Medulla oblongata (tissue), 1 donor: Measurements from ENCODE around the gene CCDC93.
"Not testable (repeated sequence)": the region's sequence is repeated elsewhere in the genome, so short reads cannot be mapped to it uniquely, and the experiment has no call there.

ENCODE experiments used
- DNase-seq: peaks from one replicate; pipeline ENCODE4 v3.0.0-alpha.2; 2015; ENCODE audit errors: extremely low spot score

CCDC93 gene

DNA sequence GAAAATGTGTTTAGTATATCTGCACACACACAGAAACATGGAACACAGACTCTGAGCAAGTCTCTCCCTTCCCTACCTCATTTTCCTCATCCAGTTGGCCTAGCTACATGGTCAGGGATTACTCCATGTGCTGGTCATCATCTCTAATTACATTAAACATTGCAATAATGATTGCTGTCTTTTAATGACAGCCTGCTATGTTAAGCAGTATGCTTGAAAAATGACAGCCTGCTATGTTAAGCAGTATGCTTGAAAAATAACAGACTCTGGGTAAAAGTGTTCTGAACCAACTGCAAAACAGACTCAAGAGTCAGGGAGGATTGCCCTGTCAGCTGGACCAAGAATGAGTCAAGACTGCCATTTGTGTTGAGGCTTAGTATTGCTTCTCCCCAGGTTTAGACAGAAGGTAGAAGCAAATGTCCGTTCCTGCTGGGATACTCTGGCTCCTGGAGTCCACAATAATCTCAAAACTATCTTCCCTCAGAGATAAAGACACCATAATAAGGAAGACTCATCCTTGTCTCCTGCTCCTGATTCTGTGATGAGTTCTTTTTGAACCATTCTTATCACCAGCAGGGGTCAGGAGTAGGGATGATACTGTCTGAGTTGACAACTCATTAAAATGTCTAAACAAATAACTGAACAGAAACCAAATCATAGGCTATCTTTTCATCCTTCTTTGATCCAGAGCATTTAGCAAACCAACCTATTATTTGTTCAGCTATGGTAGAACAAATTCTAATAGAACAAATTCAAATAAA, 57.7 kb downstream of the CCDC93 start:
- DNase-seq = peak; percentile 14

DNA sequence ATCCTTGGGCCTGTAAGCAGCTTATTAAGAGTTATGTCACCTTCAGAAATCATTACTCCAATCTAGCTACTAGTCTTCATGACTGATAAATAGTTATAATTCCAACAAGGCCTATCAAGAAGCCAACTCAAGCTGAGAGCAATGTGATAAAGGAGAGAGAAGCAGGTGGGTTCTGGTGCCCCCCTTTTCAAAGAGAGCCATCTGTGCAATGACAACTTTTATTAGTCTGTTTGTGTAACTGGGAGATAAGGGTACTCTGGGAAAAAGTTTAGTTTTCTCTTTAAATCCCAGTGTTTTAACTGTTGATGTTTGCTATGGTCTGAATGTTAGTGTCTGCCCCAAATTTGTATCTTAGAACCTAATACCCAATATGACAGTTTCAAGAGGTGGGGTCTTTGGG, 60.6 kb downstream of the CCDC93 start:
- DNase-seq = no peak

DNA sequence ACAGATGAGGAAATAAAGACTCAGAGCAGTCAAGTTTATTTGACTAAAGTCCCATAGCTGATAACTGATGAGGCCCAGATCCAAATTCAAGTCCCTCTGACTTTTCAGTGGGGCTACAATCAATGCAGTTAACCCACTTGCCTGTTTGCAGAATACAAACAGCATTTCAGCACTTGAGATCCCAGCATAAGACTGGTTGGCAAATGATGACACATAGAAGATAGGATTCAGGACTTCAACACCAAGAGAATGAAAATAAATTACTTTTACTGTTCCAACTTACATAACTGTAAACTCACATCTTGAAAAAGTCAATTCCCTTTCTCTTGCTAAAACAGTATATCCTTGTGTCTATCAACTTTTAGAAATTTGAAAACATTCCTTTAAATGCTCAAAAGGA, 61.2 kb downstream of the CCDC93 start:
- no peak for DNase-seq

DNA sequence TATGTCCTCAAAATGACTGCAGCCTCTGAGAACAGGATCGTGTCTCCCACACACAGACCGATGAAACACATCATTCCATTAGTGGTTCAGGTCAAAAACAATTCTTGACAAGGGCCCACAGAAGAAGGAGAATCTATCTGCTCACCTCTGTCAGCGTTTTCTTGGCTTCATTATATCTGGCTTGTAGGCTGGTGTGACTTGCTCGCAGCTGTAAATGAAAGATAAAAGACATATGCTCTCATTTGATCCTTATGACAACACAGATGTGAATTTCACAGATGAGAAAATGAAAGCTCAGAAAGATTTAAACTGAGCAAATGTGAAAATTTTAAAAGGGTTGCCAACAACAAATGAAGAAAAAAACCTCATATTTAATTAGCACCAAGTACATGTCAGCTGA, 61.6 kb downstream of the CCDC93 start:
- DNase-seq = no peak

DNA sequence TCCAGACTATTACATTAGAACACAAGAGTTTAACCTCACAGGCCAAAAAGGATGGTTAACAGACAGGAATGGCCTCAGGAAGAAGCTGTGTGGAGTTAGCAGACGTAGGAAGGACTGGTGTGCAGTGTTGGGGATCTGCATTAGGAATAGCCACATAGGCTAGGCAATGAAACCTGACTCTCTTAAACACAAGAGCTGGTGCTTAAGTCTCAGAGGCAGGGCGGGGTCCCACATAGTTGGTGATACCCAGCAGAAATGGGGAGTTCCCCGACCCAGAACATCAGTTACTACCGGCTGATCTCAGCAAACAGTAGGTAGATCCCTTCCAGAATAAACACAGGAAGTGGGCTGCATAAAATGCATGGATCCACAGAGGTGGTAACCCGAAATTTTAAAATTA, 64.1 kb downstream of the CCDC93 start:
- DNase-seq = no peak

DNA sequence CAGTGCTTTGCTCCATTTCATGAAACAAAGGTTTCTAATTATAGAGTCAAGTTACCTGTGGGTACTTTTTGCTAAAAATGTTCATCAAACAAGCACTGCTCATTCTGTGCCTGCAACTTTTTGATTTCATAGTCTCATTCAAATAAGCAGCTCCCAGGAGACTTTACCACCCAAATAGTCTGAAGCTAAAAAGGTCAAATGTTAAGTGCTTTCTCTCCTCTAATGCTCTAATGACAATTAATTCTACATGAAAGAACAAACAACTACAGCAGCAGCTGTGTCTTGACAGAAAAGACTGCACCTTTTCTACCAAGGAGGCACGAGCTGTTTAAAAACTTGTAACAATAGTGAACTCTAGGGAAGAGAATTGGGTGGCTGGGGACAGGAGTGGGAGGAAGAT, 65.3 kb downstream of the CCDC93 start:
- no peak for DNase-seq

DNA sequence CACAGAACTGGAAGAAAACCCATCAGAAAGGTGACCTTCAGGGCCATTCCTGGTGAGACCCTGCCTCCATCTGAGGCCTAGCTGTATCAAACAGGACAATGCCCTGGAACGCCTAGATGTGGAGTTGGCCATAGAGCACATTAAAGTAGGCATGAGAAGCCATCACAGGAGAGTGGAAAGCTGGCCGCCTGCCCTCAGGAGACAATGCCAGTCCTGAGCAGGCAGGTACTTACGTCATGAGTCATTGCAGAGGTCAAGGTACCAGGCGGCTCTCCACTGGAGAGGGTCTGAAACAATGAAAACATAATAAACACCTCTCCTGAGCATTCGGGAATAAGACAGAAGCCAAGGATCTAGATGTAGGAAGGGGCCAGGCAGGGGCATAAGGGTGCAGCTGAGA, 68.6 kb downstream of the CCDC93 start:
- DNase-seq = no peak

DNA sequence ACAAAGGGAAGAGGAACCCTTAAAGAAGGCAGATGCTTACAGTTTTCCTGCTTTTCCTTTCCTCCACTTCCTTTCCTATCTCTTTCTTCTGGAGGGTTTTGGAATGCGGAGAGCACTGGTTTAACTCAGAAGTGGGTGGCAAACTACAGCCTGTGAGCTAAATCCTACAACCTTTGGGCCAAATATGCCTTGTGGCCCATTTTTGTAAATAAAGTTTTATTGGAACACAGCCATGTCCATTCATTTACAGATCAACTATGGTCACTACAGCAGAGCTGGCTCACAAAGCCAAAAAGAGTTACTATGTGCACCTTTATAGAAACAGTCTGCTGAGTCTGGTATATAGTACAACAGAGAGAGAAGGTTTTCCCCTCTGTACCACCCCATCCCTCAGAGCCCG, 69.1 kb downstream of the CCDC93 start:
- DNase-seq = no peak

DNA sequence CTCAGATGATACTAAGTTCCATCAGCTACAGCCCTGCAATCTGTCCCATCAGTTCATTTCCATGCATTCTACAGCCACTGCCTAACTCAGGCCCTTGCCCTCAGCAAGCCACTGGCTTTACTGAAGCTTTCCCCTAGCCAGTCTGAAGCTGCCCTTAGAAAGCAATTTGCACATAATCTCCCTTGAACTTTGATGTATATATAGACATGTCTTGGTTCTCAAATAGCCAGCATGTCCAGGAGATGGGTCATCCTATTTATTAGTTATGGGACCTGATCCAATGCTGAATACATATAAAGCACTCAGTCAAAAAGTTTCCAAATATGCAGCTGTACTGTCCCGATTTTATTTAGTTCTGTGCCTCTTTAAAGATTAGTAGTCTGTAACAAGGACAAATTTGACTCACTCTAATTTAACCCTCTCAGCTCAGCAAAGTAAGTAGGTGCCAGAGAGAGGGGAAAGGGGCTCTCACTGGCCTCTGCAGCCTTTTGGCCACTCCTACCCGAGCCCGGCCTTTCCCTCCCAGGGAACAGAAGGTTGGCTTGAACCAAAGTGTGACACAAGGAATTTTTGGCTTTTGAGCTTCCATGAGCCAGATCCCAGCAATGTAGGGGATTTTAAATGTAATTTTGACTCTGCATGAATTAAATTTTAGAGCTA, 70.7 kb downstream of the CCDC93 start:
- no peak for DNase-seq

DNA sequence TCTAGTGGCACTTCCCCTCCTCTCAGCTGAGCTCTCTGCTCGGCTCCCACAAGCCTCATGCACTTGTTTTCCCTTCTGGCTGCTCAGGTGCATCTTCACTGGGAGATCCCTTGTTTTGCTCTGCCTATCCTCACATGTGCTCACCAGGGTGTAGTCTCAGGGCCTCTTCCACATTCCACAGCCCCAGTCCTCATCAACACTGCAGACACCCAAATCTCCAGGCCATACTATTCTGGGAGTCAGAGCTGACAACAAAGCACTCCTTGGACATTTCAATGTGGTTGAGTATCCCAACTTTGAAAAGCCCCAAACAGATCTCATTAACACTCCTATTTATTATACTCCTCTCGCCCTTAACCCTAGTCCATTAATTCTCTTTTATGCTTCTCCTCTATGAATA, 71.3 kb downstream of the CCDC93 start:
- no peak for DNase-seq

DNA sequence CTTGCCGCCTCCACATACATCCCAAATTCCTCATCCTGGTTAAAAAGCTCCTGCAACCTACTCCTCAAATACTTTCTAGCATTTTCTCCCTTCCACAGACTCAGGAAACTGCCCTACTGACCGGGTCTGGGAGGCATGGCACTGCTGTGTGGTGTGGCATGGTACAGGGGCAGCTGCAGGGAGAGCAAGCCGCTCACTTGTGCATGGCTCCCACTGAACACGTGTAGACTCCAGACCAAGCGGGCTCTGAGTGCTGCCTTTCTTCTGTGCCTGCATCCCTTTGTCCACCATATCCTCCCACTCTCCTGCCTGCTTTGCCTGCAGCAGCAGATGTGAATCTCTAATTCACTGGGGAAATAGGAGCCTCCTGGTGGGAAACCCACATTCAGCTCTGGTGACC, 72.2 kb downstream of the CCDC93 start:
- no peak for DNase-seq

DNA sequence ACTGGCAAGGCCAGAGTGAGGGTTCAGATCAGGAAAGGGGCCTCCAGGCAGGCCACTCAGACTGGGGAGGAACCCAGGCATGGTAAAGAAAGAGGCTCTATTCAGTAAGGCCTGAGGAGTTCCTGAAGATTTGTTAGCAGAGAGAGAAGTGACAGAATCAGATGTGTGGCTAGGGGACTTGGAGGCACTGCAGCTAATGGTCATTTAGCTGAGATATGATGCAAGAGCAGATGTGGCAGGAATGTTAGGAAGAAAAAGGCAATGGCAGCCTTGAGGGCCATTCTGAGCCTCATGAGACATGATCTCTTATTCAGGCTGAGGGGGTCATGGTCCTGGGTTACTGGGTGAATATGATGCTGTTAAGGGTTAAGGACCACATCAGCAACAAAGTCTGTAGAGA, 73.4 kb downstream of the CCDC93 start:
- no peak for DNase-seq

DNA sequence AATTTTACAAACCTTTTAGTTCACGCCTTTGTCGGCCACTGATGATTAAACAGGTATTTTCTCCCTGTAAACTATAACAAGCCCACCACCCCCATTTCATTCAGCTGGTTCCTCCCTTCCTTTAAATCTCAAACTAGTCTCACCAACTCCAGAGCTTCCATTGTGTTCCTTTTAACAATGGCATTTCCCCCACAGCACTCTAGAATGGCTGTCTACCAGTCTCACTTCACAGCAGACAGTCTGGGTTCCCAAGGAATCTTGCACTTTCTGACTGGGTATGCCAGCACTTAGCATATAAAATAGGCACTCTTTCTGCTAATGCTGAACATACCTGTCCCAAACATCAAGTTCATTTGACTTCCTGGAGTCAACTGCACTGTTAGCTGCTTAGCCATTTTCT, 75.3 kb downstream of the CCDC93 start:
- DNase-seq = no peak

DNA sequence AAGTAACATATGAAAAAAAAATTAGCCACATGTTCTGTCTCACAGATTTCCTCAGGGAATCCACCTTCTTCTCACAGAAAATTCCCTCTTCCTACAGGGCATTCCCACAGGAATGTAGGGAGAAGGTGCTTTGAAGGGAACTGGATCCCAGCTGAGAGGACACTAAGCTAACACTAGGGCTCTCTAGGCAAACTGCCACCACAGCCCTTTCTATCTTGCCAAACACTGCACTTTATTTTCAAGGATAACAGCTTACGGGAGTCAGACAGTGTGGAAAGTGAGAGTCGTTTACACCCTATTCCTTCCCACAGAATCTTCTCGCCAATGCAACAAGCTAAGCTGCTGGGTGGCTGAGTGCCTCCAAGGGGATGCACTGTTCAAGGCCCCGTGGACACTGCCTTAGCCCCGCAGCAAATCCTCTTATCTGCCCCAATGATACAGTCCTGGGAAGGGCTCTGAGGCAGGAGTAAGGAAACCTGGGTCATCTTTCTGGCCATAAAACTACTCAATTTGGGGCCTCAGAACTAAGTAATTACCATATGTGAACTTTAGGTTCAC, 76.9 kb downstream of the CCDC93 start:
- peak; percentile 46 for DNase-seq

DNA sequence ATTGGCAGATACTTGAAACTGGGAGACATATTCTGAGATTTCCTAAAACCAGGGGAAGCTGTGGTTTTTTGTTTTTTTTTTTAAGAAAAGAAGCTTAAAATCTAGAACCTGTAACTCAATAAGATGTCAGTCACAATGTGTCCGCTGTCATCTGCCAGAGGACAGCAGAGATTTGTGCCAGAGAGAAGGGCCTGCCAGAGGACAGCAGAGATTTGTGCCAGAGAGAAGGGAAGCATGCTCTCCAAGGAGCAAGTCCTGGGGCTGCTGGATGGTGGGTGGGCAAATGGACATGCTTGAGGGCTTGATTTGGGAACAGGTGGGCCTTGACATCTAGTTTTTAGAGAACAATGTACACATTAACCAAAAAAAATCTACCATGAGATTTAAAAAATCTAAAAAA, 77.9 kb downstream of the CCDC93 start:
- DNase-seq = peak; percentile 38

DNA sequence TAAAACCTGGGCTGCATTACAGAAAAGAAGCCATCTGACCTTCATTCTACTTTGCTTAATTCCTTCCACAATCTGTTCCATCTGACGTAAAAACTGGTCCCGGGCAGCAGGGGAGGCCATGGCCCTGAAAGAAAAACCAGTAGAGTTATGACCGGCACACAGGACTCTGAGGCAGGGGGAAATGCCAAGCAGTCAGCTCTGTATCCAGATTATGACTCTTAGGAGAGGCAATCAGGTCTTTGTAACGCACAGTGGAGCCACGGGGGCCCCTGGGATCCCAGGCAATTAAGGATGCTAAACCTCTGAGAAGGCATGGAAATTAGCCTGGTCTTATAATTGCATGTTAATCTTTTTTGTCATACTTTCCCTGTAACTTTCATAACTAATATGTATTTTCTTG, 78.4 kb downstream of the CCDC93 start:
- peak; percentile 19 for DNase-seq

DNA sequence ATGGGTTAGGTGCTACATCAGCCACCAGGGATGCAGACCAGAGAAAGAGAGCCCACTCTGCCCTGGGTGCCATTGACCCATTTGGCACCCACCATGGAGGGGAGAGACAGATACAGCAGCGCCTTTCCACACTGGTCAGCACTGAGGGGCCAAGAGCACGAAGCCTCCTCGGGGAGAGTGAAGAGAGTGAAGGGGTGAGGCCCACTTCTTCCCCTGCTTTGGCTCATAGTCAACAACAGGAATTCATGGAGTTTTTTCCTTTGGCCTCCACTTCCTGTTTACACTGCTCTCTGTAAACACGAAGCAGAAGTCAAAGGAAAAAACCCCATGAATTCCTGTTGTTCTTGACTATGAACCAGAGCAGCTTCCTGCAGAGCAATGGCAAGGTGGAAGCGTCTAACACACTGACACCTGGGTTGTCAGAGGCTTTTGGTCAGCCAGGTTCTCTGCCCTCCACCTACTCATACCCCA, 80.0 kb downstream of the CCDC93 start:
- no peak for DNase-seq

DNA sequence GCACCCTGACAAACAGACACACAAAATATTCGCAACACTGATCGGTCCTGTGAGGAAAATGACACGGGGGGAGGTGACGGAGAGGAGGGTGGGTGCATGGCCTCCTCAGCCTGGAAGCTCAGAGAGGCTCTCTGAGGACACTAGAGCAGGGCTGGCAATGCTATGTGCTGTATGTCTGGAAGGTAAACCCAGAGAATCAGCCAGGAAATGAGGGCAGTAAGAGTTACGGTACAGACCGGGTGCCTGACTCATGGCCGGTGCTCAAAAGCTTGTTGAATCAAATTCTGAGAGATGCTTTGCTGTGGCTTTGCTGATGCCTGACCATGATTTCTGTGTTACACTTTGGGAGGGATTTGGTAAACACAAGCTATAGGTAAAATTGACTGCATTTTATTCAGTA, 81.9 kb downstream of the CCDC93 start:
- no peak for DNase-seq

DNA sequence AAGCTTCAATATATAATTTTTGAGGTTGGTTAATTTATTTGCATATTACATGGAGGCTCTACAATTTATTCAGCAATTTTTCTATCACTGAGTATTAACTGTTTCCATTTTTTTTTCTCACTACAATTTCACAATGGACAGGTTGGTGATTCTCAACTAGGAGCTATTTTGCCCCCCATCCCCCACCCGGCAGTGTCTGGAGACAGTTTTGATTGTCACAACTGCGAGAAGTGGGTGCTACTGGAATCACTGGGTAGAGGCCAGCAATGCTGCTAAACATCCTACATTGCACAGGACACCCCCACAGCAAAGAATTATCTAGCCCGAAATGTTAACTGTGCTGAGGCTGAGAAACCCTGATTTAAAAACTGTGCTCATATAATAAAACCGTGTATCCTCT, 82.6 kb downstream of the CCDC93 start:
- DNase-seq = no peak

DNA sequence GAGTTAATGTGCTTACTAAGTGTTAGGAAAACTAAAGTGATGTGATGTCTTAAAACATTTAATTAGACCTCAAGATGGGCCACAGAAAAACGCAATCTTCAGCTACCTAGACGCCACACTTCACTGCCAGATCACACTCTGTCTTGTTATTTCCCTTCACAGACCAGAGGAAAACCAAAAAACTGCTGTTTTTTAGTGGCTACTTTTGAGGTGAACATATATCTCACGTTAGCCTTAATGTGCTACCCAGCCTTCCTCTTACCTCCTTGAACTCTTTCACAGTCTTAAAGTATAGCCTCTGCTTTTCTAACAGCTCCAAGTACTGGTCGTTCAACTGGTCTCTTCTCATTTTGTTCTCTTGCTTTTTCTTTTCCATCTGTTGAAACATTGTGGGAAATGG, 83.1 kb downstream of the CCDC93 start:
- no peak for DNase-seq

DNA sequence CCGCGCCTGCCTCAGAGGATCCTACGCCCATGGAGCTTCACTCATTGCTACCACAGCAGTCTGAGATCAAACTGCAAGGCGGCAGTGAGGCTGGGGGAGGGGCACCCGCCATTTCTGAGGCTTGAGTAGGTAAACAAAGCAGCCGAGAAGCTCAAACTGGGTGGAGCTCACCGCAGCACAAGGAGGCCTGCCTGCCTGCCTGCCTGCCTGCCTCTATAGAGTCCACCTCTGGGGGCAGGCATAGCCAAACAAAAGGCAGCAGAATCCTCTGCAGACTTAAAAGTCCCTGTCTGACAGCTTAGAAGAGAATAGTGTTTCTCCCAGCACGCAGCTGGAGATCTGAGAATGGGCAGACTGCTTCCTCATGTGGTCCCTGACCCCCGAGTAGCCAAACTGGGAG, 90.4 kb downstream of the CCDC93 start:
- not testable (repeated sequence) for DNase-seq

DNA sequence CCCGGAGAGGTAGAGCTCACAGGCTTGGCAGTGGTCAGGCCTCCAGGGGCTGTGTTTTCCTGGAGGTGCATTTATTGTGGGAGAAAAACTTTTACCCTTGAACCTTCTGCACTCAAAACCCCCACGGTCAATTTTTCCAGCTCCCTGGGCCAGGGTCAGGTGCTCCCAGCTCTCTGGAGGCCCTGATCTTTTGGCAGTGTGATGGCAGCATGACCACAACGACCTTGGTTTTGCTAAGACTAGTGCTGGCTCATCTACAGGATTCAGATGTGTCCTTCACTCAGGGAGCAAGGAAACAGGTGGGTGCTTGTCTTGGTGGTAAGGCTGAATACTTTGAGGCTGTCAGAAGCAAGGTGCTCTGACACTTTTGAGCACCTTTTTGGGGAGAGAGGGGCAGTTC, 92.3 kb downstream of the CCDC93 start:
- DNase-seq = no peak

DNA sequence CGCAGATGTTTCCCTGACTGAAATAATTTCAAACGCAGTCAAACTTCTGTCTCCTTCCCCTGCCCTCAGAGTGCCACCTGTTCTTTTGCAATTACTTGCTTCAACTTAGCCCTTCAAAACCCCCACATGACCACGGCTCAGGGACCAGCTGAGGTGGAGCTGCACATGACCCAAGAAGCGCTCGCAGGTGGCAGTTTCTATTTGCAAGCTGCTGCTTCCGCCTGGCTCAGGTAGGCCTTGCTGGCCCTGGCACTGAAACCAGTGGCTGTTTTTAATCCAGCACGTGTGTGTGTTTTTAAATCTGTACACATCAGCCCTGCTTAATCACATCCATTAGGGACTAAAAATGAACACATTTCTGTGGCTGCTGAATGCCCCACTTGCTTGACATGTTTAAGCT, 95.3 kb downstream of the CCDC93 start:
- DNase-seq = no peak
